Measurements from ENCODE around the gene LPAR3.

The LPAR3 gene

DNA sequence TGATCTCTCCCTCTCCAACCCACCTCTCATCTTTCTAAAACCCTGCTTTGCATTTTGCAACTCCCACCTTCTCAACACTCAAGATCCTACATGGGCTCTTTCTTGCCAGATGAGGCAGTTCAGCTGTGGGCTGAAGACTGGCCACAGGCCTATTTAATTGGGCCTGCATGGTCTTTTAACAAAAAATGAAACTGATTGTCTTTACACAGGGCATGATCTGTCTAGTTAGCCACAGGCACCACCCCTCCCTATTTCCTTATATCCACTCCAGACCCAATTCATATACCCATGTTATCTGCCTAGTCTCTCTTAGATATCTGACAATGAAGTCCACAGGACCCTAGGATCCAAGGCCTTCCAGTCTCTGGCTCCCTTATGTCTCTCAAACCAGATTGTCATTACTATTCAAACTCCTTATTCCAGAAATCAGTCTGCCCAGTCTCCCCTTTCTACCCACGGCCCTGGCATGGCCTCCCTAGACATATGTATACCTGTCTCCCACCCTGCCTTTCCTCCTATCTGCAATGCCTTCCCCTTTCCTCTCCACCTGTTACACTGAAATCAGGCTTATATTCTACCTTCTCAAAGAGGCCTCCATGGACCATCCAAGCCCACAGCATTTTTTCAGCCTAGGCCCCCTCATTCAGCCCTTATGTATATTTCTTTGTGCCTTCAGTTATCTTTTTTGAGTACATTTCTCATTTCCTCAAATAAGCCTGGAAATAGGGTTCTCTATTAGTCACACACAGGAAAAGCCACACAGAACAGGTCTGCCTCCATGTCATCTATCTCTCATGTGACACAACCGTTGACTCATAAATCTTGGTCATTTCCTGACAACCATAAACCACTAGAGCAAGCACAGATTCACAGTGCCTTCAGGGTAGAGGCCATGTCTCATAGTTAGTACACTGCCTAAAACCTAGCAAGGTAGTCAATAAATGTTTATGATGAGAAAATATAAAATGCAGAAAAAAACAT is 39.0 kb downstream of the LPAR3 start:
- peak overlapping the region; percentile 87 for H3K27ac ChIP-seq (ENCODE audit: poor library complexity, severe bottlenecking)

DNA sequence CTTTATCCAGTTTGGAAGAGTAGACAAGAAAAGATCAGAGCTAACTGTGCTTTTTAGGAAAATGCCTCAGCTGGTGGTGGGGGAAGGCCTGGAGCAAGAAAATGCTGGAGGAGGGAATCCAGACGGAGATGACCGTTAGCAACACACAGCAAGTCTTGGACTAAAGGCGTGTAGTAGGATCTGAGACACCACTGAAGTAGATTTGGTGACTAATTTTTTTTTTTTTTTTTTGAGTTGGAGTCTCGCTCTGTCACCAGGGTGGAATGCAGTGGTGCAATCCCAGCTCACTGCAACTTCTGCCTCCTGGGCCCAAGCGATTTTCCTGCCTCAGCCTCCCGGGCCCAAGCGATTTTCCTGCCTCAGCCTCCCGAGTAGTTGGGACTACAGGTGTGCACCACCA is 41.2 kb downstream of the LPAR3 start:
- Histone ChIP-seq H3K4me1 (ENCODE audit: insufficient read depth, poor library complexity, severe bottlenecking) (peaks cover 50% of the 10 kb centered on the region), H3K9me3 (ENCODE audit: severe bottlenecking) (peaks cover 4% of the 10 kb centered on the region), H3K36me3 (ENCODE audit: low read depth) (peaks cover 7% of the 10 kb centered on the region), H3K27ac (ENCODE audit: poor library complexity, severe bottlenecking) (peak overlapping the region; percentile 87), H3K27me3 (ENCODE audit: insufficient read depth, poor library complexity, severe bottlenecking) (no peaks in the 10 kb centered on the region), H3K4me3 (ENCODE audit: severe bottlenecking) (no peak overlapping the region)
- peak; percentile 56 for ATAC-seq (ENCODE audit: low read depth)
- DNase-seq (ENCODE audit: low spot score), result no peak
- TF ChIP-seq, protein P1, sequence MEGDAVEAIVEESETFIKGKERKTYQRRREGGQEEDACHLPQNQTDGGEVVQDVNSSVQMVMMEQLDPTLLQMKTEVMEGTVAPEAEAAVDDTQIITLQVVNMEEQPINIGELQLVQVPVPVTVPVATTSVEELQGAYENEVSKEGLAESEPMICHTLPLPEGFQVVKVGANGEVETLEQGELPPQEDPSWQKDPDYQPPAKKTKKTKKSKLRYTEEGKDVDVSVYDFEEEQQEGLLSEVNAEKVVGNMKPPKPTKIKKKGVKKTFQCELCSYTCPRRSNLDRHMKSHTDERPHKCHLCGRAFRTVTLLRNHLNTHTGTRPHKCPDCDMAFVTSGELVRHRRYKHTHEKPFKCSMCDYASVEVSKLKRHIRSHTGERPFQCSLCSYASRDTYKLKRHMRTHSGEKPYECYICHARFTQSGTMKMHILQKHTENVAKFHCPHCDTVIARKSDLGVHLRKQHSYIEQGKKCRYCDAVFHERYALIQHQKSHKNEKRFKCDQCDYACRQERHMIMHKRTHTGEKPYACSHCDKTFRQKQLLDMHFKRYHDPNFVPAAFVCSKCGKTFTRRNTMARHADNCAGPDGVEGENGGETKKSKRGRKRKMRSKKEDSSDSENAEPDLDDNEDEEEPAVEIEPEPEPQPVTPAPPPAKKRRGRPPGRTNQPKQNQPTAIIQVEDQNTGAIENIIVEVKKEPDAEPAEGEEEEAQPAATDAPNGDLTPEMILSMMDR (IDR thresholded peaks at IDR 0.05; ENCODE audit: poor library complexity, severe bottlenecking), result no peak

More for the DNA sequence above, 39.0 kb downstream of the LPAR3 start:
- Histone ChIP-seq H3K27me3 (ENCODE audit: insufficient read depth, poor library complexity, severe bottlenecking) (no peaks in the 10 kb centered on the region), H3K4me3 (ENCODE audit: severe bottlenecking) (no peak overlapping the region), H3K36me3 (ENCODE audit: low read depth) (peaks cover 16% of the 10 kb centered on the region), H3K4me1 (ENCODE audit: insufficient read depth, poor library complexity, severe bottlenecking) (peaks cover 36% of the 10 kb centered on the region), H3K9me3 (ENCODE audit: severe bottlenecking) (peaks cover 4% of the 10 kb centered on the region)
- TF ChIP-seq, protein P1 (IDR thresholded peaks at IDR 0.05; ENCODE audit: poor library complexity, severe bottlenecking), result no peak
- peak; percentile 92 for ATAC-seq (ENCODE audit: low read depth)
- DNase-seq (ENCODE audit: low spot score), result no peak

DNA sequence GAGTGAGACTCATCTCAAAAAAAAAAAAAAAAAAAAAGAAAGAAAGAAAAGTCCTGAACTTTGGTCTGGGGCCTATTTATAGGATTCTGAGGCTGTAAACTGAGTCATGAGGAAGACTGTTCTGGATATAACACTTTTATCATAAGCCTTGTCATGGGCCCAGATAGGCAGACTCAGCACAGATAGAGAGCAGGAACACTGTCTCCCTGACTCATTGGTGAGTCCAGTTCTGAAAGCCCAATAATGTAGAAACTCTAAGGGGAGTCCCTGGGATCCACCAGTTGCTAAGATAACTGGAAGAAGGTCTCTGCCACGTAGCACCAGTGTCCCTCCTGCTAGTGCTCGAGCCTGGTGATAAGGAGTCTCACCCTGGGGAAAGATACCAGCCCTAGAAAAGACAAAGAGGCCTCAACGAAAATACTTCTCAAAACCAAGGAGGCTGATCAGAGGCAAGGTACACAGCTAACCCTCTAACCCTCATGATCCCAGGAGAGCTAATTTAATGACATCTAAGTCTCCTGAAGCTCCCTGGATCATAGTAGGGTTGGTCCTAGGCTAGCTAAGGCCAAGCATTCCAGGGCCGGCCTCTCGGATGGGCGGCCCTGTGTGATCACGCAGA is 43.5 kb downstream of the LPAR3 start:
- ATAC-seq (ENCODE audit: low read depth) (no peak), DNase-seq (ENCODE audit: low spot score) (no peak)
- Histone ChIP-seq H3K36me3 (ENCODE audit: low read depth) (peaks cover 7% of the 10 kb centered on the region), H3K4me1 (ENCODE audit: insufficient read depth, poor library complexity, severe bottlenecking) (peaks cover 49% of the 10 kb centered on the region), H3K4me3 (ENCODE audit: severe bottlenecking) (no peak overlapping the region), H3K27ac (ENCODE audit: poor library complexity, severe bottlenecking) (no peak overlapping the region), H3K9me3 (ENCODE audit: severe bottlenecking) (peaks cover 4% of the 10 kb centered on the region), H3K27me3 (ENCODE audit: insufficient read depth, poor library complexity, severe bottlenecking) (no peaks in the 10 kb centered on the region)
- TF ChIP-seq, protein P1 (IDR thresholded peaks at IDR 0.05; ENCODE audit: poor library complexity, severe bottlenecking), result no peak

DNA sequence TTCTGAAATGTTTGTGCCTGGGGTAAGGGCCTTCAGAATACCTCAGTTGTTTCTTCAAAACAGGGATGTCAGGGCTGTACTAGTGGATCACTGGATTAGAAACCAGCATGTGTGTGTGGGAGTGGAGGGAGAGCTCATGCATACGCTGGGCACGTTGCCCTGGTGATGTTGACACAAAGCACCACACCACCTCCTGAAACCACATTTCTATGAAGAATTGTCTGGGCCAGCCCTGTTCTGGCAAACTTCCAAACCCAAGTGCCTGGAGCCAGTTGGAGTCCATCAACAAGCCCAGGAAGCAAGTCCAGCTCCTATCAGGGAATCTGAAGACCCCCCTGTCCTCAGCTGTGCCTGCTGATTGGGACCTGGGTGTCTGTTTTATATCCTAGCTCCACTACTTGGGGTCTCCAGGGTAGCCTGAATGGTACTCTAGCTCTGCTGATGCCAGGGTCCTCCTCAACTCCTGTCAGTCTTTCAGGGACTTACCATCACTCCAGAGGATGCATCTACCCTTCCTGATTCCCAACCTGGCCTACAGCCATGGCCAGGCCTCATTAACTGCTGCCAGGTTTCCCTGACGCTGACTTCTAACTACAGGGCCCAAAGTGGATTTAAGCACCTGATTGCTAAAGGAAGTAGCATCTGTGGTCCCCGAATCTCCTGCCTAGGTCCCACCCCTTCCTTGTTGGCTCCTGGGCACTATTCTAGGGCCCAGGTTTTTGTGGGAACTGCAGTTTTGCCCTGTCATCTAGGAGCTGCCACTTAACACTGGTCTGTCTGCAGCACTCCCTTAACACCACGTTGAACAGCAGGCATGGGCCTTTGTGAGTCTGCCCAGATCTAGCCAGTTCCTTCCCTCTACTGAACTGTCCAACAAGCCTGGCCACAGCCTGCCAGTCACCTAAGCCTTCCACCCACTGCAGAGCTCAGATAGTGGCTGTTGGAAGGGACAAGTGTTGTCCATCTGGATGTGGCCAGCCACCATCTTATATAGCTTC is 45.5 kb downstream of the LPAR3 start:
- H3K36me3 ChIP-seq (ENCODE audit: low read depth), result peaks cover 6% of the 10 kb centered on the region
- DNase-seq (ENCODE audit: low spot score), result peak; percentile 95
- no peaks in the 10 kb centered on the region for H3K27me3 ChIP-seq (ENCODE audit: insufficient read depth, poor library complexity, severe bottlenecking)
- TF ChIP-seq, protein P1 (IDR thresholded peaks at IDR 0.05; ENCODE audit: poor library complexity, severe bottlenecking), result no peak
- peak overlapping the region; percentile 71 for H3K27ac ChIP-seq (ENCODE audit: poor library complexity, severe bottlenecking)
- peaks cover 4% of the 10 kb centered on the region for H3K9me3 ChIP-seq (ENCODE audit: severe bottlenecking)
- peaks cover 48% of the 10 kb centered on the region for H3K4me1 ChIP-seq (ENCODE audit: insufficient read depth, poor library complexity, severe bottlenecking)
- H3K4me3 ChIP-seq (ENCODE audit: severe bottlenecking), result no peak overlapping the region
- ATAC-seq (ENCODE audit: low read depth), result peak; percentile 81
